Vagina (tissue), 2 donors: ENCODE data around the gene AARS2. TPM values are rescaled to one million over a fixed set of nuclear protein-coding genes. Genes with fewer than 3 reads are reported as not detected.
"Not testable (repeated sequence)": the region's sequence is repeated elsewhere in the genome, so short reads cannot be mapped to it uniquely, and the experiment has no call there.

Experiments
- DNase-seq, 2 donors: peaks; one replicate each; pipeline ENCODE4 v3.0.0-alpha.2; 2017; ENCODE audit errors: extremely low spot score in 2 of 2
- H3K27ac ChIP-seq: fragments of 200-600 bp; sonication (generic); one replicate; pipeline ENCODE4 v1.5.1; 2019
- H3K27me3 ChIP-seq: fragments of 200-600 bp; sonication (generic); one replicate; pipeline ENCODE4 v1.5.1; 2019
- H3K36me3 ChIP-seq, 2 donors: fragments of 200-600 bp; sonication (generic); one replicate each; pipeline ENCODE4 v1.5.1; 2017 to 2019
- H3K4me1 ChIP-seq: fragments of 200-600 bp; sonication (generic); one replicate; pipeline ENCODE4 v1.5.1; 2019
- H3K4me3 ChIP-seq, 2 donors: fragments of 200-600 bp; sonication (generic); 1 replicate in 1 of 2; 2 replicates in 1 of 2; pipeline ENCODE4 v1.5.1; 2016 to 2019
- H3K9me3 ChIP-seq: fragments of 200-600 bp; sonication (generic); one replicate; pipeline ENCODE4 v1.5.1; 2019
- POLR2A ChIP-seq, 2 donors: fragments of 450-650 bp; IDR thresholded peaks; one replicate each; pipeline ENCODE4 v1.6.1; 2017; ENCODE audit warnings: antibody characterized with exemption in 2 of 2, mild to moderate bottlenecking in 2 of 2, moderate library complexity in 2 of 2
- POLR2AphosphoS5 ChIP-seq, 2 donors: sonication (generic); formaldehyde crosslinking; IDR thresholded peaks; one replicate each; pipeline ENCODE4 v1.9.0; 2017; ENCODE audit warnings: antibody characterized with exemption in 2 of 2, mild to moderate bottlenecking in 2 of 2, low read depth in 1 of 2; ENCODE audit not compliant: insufficient read depth in 1 of 2
- intact Hi-C: fragments of 100-400 bp; cut with DNase I; formaldehyde crosslinking; loops from one replicate; pipeline ENCODE4 v1.15.1; 2023
- total RNA-seq: library from RNA; depleted of rRNA; stranded (reverse); fragments of >200 nt; gene quantifications from one replicate; pipeline ENCODE4 v1.2.3, GENCODE V29; 2016
- TF ChIP-seq, protein P1 (sequence below), 3 experiments: fragments of 450-650 bp in 2 of 3; fragments of 200-600 bp in 1 of 3; sonication (generic) in 1 of 3; IDR thresholded peaks; one replicate each; pipeline ENCODE4 v1.5.1; 2017 to 2019; ENCODE audit warnings: antibody characterized with exemption in 3 of 3, mild to moderate bottlenecking in 2 of 3, moderate library complexity in 2 of 3

The AARS2 gene
- total RNA-seq, 1 donor from 2014 or later = 13.3 TPM

DNA sequence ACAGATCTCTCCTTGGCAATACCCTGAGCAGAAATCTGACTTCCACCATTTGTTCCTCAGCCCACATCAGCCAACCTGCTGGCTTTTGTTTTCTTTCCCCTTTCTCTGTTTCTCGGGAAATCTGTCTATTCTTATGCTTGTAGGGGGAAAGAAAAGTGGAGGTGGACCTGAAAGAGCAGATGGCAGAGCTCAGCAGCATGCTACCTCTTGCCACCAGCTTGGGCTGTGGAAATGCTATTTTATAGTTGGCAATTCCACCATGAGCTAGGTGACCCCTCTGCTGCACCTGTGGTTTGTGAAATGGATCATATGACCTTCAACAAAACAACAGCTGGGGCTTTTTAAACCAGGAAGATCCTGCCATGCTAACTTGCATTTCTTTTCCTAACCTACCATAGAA is 22.5 kb upstream of the AARS2 start:
- H3K36me3 ChIP-seq = no peaks in the 10 kb centered on the region
- no peaks in the 10 kb centered on the region for H3K27me3 ChIP-seq
- H3K4me1 ChIP-seq = no peaks in the 10 kb centered on the region
- no peaks in the 10 kb centered on the region for H3K9me3 ChIP-seq
- no peak overlapping the region for H3K4me3 ChIP-seq
- TF ChIP-seq POLR2AphosphoS5 (IDR thresholded peaks at IDR 0.05; ENCODE audit: insufficient read depth in 1 of 2, low read depth in 1 of 2) (no peak), POLR2A (IDR thresholded peaks at IDR 0.05) (no peak)
- TF ChIP-seq, protein P1, sequence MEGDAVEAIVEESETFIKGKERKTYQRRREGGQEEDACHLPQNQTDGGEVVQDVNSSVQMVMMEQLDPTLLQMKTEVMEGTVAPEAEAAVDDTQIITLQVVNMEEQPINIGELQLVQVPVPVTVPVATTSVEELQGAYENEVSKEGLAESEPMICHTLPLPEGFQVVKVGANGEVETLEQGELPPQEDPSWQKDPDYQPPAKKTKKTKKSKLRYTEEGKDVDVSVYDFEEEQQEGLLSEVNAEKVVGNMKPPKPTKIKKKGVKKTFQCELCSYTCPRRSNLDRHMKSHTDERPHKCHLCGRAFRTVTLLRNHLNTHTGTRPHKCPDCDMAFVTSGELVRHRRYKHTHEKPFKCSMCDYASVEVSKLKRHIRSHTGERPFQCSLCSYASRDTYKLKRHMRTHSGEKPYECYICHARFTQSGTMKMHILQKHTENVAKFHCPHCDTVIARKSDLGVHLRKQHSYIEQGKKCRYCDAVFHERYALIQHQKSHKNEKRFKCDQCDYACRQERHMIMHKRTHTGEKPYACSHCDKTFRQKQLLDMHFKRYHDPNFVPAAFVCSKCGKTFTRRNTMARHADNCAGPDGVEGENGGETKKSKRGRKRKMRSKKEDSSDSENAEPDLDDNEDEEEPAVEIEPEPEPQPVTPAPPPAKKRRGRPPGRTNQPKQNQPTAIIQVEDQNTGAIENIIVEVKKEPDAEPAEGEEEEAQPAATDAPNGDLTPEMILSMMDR (IDR thresholded peaks at IDR 0.05) = no peak
- DNase-seq = no peak
- H3K27ac ChIP-seq = no peak overlapping the region
- intact Hi-C loops = no loop called here

GRCh38 chr6:44333942-44334341 is 20.8 kb upstream of the AARS2 start:
- TF ChIP-seq, protein P1 (IDR thresholded peaks at IDR 0.05) = no peak
- TF ChIP-seq POLR2AphosphoS5 (IDR thresholded peaks at IDR 0.05; ENCODE audit: insufficient read depth in 1 of 2, low read depth in 1 of 2) (no peak), POLR2A (IDR thresholded peaks at IDR 0.05) (no peak)
- H3K27me3 ChIP-seq = no peaks in the 10 kb centered on the region

DNA sequence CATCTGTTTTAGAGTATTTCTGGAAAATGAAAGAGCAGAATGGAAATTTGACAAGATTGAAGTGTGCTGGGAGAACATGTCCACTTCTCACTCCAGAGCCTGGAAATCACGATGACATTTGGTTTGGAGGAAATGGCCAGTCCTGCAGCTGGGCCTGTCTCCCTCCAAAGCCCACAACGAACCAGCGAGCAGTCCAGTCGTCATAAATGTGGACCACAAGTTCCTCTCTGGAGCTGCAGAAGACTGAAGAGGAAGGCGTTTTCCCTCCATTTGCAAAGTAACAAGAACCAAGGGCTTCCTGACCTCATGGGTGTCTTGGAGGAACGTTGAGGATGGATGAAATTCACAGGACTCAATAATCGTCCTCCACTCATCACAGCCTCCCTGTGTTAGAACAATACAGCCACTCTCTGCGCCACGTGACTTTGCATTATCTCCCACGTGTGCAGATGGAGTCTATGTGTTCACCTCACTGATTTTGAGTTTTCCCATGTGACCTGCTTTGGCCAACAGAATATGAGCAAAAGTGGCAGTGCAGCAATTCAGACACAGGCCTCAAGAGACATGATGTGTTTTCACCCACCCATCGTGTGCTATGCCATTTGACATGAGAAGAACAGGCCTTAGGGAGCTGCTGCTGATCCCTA is 20.2 kb upstream of the AARS2 start:
- DNase-seq = no peak
- Histone ChIP-seq H3K36me3 (no peaks in the 10 kb centered on the region), H3K27ac (no peak overlapping the region), H3K4me3 (no peak overlapping the region), H3K4me1 (no peaks in the 10 kb centered on the region), H3K27me3 (no peaks in the 10 kb centered on the region), H3K9me3 (no peaks in the 10 kb centered on the region)
- no peak for TF ChIP-seq POLR2AphosphoS5 (IDR thresholded peaks at IDR 0.05; ENCODE audit: insufficient read depth in 1 of 2, low read depth in 1 of 2)
- TF ChIP-seq, protein P1 (IDR thresholded peaks at IDR 0.05) = no peak
- no peak for TF ChIP-seq POLR2A (IDR thresholded peaks at IDR 0.05)
- intact Hi-C loops = no loop called here

More at GRCh38 chr6:44333942-44334341, 20.8 kb upstream of the AARS2 start:
- no peaks in the 10 kb centered on the region for H3K4me1 ChIP-seq
- no peaks in the 10 kb centered on the region for H3K9me3 ChIP-seq
- DNase-seq = no peak
- H3K4me3 ChIP-seq = no peak overlapping the region
- H3K36me3 ChIP-seq = no peaks in the 10 kb centered on the region
- intact Hi-C loops = no loop called here
- H3K27ac ChIP-seq = no peak overlapping the region

DNA sequence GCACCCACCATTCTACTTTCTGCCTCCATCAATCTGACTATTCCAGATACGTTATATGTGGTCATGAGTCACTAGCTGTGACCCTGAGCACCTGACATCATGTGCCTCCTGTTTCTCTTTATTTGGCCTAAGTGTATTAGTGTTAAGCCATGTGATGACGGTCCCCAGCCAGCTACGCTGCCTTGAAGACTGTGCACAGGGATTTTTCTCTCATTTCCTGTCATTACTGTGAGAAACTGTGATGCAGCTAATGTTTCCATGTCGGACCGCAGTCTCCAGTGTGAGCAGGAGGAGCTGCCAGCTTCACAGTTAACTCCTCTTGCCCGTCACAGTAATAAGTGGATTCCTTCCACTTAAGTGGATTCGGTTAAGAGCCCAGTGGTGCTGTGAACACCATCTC is 19.4 kb upstream of the AARS2 start:
- H3K4me3 ChIP-seq = no peak overlapping the region
- H3K27me3 ChIP-seq = no peaks in the 10 kb centered on the region
- H3K9me3 ChIP-seq = no peaks in the 10 kb centered on the region
- intact Hi-C loops = no loop called here
- H3K4me1 ChIP-seq = no peaks in the 10 kb centered on the region
- no peak overlapping the region for H3K27ac ChIP-seq
- DNase-seq = no peak
- TF ChIP-seq, protein P1 (IDR thresholded peaks at IDR 0.05) = no peak
- TF ChIP-seq POLR2AphosphoS5 (IDR thresholded peaks at IDR 0.05; ENCODE audit: insufficient read depth in 1 of 2, low read depth in 1 of 2) = no peak
- TF ChIP-seq POLR2A (IDR thresholded peaks at IDR 0.05) = no peak
- no peaks in the 10 kb centered on the region for H3K36me3 ChIP-seq

- no peak overlapping the region for H3K4me3 ChIP-seq
- no peaks in the 10 kb centered on the region for H3K36me3 ChIP-seq
- no peaks in the 10 kb centered on the region for H3K4me1 ChIP-seq
- intact Hi-C loops = loop anchor here (10.0 kb wide), 1 partner anchor 235 kb away; no protein-coding TSS in a partner anchor
- TF ChIP-seq POLR2AphosphoS5 (IDR thresholded peaks at IDR 0.05; ENCODE audit: insufficient read depth in 1 of 2, low read depth in 1 of 2) = no peak
- no peak for TF ChIP-seq POLR2A (IDR thresholded peaks at IDR 0.05)
- no peak for DNase-seq
- no peak overlapping the region for H3K27ac ChIP-seq
- H3K27me3 ChIP-seq = no peaks in the 10 kb centered on the region
- no peaks in the 10 kb centered on the region for H3K9me3 ChIP-seq
Measured at GRCh38 chr6:44329858-44330257, 16.7 kb upstream of the AARS2 start.

DNA sequence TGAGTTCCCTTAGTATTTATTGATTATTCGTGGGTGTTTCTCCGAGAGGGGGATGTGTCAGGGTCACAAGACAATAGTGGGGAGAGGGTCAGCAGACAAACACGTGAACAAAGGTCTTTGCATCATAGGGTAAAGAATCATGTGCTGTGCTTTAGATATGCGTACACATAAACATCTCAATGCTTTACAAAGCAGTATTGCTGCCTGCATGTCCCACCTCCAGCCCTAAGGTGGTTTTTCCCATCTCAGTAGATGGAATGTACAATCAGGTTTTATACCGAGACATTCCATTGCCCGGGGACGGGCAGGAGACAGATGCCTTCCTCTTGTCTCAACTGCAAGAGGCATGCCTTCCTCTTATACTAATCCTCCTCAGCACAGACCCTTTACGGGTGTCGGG is 15.1 kb upstream of the AARS2 start:
- not testable (repeated sequence) for H3K4me3 ChIP-seq, H3K36me3 ChIP-seq, DNase-seq, H3K27ac ChIP-seq, H3K9me3 ChIP-seq, H3K27me3 ChIP-seq, H3K4me1 ChIP-seq
- intact Hi-C loops = loop anchor here (10.0 kb wide), 1 partner anchor 233 kb away; no protein-coding TSS in a partner anchor
